H1 (cell line): ENCODE measurements around the gene KNDC1. TPM values are rescaled to one million over a fixed set of nuclear protein-coding genes. Genes with fewer than 3 reads are reported as not detected.

ENCODE experiments used
- CEBPB ChIP-seq: IDR thresholded peaks from 2 replicates; pipeline ENCODE4 v1.6.1; 2012; ENCODE audit warnings: low read depth, low read length
- EP300 ChIP-seq, 2 experiments: IDR thresholded peaks; 1 replicate in 1 of 2; 2 replicates in 1 of 2; pipeline ENCODE4 v1.6.1; 2011 to 2012; ENCODE audit warnings: low read depth in 2 of 2, low read length in 2 of 2, mild to moderate bottlenecking in 2 of 2, borderline replicate concordance in 1 of 2, inconsistent platforms in 1 of 2, moderate library complexity in 1 of 2
- KDM1A ChIP-seq: fragments of 200-600, 300-600 bp; sonication (generic); IDR thresholded peaks from 2 replicates; pipeline ENCODE4 v1.7.1; 2016; ENCODE audit warnings: mild to moderate bottlenecking, low read length, borderline replicate concordance
- POU5F1 ChIP-seq: IDR thresholded peaks from 2 replicates; pipeline ENCODE4 v1.6.1; 2011; ENCODE audit warnings: low read depth, mild to moderate bottlenecking, low read length, moderate library complexity
- RFX5 ChIP-seq: IDR thresholded peaks from 2 replicates; pipeline ENCODE4 v1.6.1; 2011; ENCODE audit warnings: low read depth, low read length, improper control_type of control experiment, borderline replicate concordance
- RNF2 ChIP-seq: fragments of 200-900, 300-1000 bp; sonication (generic); IDR thresholded peaks from 2 replicates; pipeline ENCODE4 v1.7.1; 2016; ENCODE audit warnings: borderline replicate concordance, low read depth, mild to moderate bottlenecking, antibody characterized with exemption, low read length; ENCODE audit not compliant: poor library complexity, severe bottlenecking; ENCODE audit errors: missing control alignments
- polyA plus RNA-seq, 7 experiments: library from polyadenylated mRNA; depleted of rRNA in 3 of 7; stranded (reverse) in 5 of 7; unstranded in 2 of 7; fragments of >200 nt in 5 of 7; fragments of 200-250 nt in 2 of 7; gene quantifications; 1 replicate in 5 of 7; 2 replicates in 1 of 7; 4 replicates in 1 of 7; pipeline versions ENCODE4 v1.2.1 to v1.2.3, GENCODE V29; 2011 to 2013; ENCODE audit warnings: missing spikeins in 2 of 7, mixed read lengths in 2 of 7
- total RNA-seq: library from RNA; stranded (reverse); fragmentation: NEBNext Ultra II Directional; extraction: Animal tissue kit (Norgen Biotek cat#: 25700); gene quantifications from 2 replicates; pipeline ENCODE4 v1.2.1, GENCODE V29; 2021
- TF ChIP-seq, protein P1 (sequence below): fragments of 300-600 bp; sonication (generic); IDR thresholded peaks from 2 replicates; pipeline ENCODE4 v1.7.1; 2012; ENCODE audit warnings: low read length, moderate library complexity, mild to moderate bottlenecking, inconsistent platforms; ENCODE audit not compliant: insufficient replicate concordance

KNDC1 gene
- total and polyA plus RNA-seq, 2 of the 8 experiments (the other 6 are each of a cell fraction or from before 2014, with no cell fraction given): 7.5 to 16.7 TPM

DNA sequence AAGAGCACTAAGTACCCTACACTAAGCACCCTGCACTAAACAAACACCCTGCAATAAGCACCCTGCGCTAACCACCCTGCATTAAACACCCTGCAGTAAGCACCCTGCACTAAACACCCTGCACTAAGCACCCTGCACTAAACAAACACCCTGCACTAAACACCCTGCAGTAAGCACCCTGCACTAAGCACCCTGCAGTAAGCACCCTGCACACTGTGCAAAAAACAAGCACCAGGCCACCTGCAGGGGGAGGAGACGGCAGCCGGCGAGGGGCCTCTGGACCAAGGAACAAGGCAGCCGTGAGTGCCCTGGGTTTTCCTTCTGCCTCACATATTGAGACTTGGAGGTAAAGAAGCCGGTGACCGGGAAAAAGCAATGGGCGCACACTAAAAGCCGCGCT lies 30.2 kb downstream of the KNDC1 start (continued):
- TF ChIP-seq, protein P1, sequence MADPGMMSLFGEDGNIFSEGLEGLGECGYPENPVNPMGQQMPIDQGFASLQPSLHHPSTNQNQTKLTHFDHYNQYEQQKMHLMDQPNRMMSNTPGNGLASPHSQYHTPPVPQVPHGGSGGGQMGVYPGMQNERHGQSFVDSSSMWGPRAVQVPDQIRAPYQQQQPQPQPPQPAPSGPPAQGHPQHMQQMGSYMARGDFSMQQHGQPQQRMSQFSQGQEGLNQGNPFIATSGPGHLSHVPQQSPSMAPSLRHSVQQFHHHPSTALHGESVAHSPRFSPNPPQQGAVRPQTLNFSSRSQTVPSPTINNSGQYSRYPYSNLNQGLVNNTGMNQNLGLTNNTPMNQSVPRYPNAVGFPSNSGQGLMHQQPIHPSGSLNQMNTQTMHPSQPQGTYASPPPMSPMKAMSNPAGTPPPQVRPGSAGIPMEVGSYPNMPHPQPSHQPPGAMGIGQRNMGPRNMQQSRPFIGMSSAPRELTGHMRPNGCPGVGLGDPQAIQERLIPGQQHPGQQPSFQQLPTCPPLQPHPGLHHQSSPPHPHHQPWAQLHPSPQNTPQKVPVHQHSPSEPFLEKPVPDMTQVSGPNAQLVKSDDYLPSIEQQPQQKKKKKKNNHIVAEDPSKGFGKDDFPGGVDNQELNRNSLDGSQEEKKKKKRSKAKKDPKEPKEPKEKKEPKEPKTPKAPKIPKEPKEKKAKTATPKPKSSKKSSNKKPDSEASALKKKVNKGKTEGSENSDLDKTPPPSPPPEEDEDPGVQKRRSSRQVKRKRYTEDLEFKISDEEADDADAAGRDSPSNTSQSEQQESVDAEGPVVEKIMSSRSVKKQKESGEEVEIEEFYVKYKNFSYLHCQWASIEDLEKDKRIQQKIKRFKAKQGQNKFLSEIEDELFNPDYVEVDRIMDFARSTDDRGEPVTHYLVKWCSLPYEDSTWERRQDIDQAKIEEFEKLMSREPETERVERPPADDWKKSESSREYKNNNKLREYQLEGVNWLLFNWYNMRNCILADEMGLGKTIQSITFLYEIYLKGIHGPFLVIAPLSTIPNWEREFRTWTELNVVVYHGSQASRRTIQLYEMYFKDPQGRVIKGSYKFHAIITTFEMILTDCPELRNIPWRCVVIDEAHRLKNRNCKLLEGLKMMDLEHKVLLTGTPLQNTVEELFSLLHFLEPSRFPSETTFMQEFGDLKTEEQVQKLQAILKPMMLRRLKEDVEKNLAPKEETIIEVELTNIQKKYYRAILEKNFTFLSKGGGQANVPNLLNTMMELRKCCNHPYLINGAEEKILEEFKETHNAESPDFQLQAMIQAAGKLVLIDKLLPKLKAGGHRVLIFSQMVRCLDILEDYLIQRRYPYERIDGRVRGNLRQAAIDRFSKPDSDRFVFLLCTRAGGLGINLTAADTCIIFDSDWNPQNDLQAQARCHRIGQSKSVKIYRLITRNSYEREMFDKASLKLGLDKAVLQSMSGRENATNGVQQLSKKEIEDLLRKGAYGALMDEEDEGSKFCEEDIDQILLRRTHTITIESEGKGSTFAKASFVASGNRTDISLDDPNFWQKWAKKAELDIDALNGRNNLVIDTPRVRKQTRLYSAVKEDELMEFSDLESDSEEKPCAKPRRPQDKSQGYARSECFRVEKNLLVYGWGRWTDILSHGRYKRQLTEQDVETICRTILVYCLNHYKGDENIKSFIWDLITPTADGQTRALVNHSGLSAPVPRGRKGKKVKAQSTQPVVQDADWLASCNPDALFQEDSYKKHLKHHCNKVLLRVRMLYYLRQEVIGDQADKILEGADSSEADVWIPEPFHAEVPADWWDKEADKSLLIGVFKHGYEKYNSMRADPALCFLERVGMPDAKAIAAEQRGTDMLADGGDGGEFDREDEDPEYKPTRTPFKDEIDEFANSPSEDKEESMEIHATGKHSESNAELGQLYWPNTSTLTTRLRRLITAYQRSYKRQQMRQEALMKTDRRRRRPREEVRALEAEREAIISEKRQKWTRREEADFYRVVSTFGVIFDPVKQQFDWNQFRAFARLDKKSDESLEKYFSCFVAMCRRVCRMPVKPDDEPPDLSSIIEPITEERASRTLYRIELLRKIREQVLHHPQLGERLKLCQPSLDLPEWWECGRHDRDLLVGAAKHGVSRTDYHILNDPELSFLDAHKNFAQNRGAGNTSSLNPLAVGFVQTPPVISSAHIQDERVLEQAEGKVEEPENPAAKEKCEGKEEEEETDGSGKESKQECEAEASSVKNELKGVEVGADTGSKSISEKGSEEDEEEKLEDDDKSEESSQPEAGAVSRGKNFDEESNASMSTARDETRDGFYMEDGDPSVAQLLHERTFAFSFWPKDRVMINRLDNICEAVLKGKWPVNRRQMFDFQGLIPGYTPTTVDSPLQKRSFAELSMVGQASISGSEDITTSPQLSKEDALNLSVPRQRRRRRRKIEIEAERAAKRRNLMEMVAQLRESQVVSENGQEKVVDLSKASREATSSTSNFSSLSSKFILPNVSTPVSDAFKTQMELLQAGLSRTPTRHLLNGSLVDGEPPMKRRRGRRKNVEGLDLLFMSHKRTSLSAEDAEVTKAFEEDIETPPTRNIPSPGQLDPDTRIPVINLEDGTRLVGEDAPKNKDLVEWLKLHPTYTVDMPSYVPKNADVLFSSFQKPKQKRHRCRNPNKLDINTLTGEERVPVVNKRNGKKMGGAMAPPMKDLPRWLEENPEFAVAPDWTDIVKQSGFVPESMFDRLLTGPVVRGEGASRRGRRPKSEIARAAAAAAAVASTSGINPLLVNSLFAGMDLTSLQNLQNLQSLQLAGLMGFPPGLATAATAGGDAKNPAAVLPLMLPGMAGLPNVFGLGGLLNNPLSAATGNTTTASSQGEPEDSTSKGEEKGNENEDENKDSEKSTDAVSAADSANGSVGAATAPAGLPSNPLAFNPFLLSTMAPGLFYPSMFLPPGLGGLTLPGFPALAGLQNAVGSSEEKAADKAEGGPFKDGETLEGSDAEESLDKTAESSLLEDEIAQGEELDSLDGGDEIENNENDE: no peak
- TF ChIP-seq EP300 (IDR thresholded peaks at IDR 0.05; ENCODE audit: borderline replicate concordance in 1 of 2, low read depth in 2 of 2, low read length in 2 of 2) (no peak), RFX5 (no peak), POU5F1 (no peak), RNF2 (no peak), KDM1A (no peak), CEBPB (no peak)
- TF ChIP-seq, all 59 proteins: peak for 0
